Sigmoid colon (tissue), 7 donors: ENCODE results near the gene CPSF4L. TPM values are rescaled to one million over a fixed set of nuclear protein-coding genes. Genes with fewer than 3 reads are reported as not detected.

Experiments
- DNase-seq: peaks from one replicate; pipeline ENCODE4 v3.0.0-alpha.2; 2019
- H3K27ac ChIP-seq, 4 donors: fragments of 200-600 bp; sonication (generic); one replicate each; pipeline ENCODE4 v1.5.1; 2016 to 2019; ENCODE audit warnings: mild to moderate bottlenecking in 1 of 4
- H3K27me3 ChIP-seq, 3 donors: fragments of 200-600 bp; sonication (generic); one replicate each; pipeline ENCODE4 v1.5.1; 2019; ENCODE audit warnings: mild to moderate bottlenecking in 1 of 3
- H3K36me3 ChIP-seq, 4 donors: fragments of 200-600 bp; sonication (generic); one replicate each; pipeline ENCODE4 v1.5.1; 2016 to 2019
- H3K4me1 ChIP-seq, 4 donors: fragments of 200-600 bp; sonication (generic); one replicate each; pipeline ENCODE4 v1.5.1; 2017 to 2019
- H3K4me3 ChIP-seq, 4 donors: fragments of 200-600 bp; sonication (generic); one replicate each; pipeline ENCODE4 v1.5.1; 2017 to 2019; ENCODE audit warnings: mild to moderate bottlenecking in 2 of 4, moderate library complexity in 1 of 4
- H3K9me3 ChIP-seq, 4 donors: fragments of 200-600 bp in 3 of 4; sonication (generic) in 3 of 4; one replicate each; pipeline versions ENCODE4 v1.5.1 to v1.6.1; 2013 to 2019
- CTCF ChIP-seq, 4 experiments: fragments of 450-650 bp in 3 of 4; fragments of 200-600 bp in 1 of 4; IDR thresholded peaks; one replicate each; pipeline ENCODE4 v1.5.1; 2016 to 2019; ENCODE audit warnings: antibody characterized with exemption in 4 of 4, mild to moderate bottlenecking in 3 of 4, moderate library complexity in 2 of 4
- EP300 ChIP-seq, 4 donors: sonication (generic); formaldehyde crosslinking; IDR thresholded peaks; one replicate each; pipeline ENCODE4 v1.6.1; 2017; ENCODE audit warnings: antibody characterized with exemption in 4 of 4
- POLR2A ChIP-seq, 2 donors: fragments of 450-650 bp; IDR thresholded peaks; one replicate each; pipeline ENCODE4 v1.6.1; 2016; ENCODE audit warnings: antibody characterized with exemption in 2 of 2, mild to moderate bottlenecking in 2 of 2, moderate library complexity in 2 of 2
- POLR2AphosphoS5 ChIP-seq, 4 donors: sonication (generic); formaldehyde crosslinking; IDR thresholded peaks; one replicate each; pipeline ENCODE4 v1.6.1; 2017; ENCODE audit warnings: antibody characterized with exemption in 4 of 4
- WGBS, 2 donors: extraction: QIAGEN DNeasy Blood & Tissue Kit; methylation state at CpG; one replicate each; pipeline ENCODE4 v1.1.7; 2013; 5-methylcytosine and 5-hydroxymethylcytosine counted together
- intact Hi-C: fragments of 100-400 bp; cut with DNase I; formaldehyde crosslinking; loops from one replicate; pipeline ENCODE4 v1.15.1; 2023
- polyA plus RNA-seq, 3 donors: library from polyadenylated mRNA; stranded (reverse); fragments of 200-250 nt; gene quantifications; one replicate each; pipeline ENCODE4 v1.2.3, GENCODE V29; 2013
- total RNA-seq, 4 donors: library from RNA; depleted of rRNA; stranded (reverse); fragments of >200 nt; gene quantifications; one replicate each; pipeline ENCODE4 v1.1.0, GENCODE V29; 2016
- donor health status: healthy with polysubstance abuse.
- donor health status: Bipolar disorder and iron deficiency.
- donor health status: healthy.

Gene CPSF4L
- total and polyA plus RNA-seq, 7 donors = not detected

DNA sequence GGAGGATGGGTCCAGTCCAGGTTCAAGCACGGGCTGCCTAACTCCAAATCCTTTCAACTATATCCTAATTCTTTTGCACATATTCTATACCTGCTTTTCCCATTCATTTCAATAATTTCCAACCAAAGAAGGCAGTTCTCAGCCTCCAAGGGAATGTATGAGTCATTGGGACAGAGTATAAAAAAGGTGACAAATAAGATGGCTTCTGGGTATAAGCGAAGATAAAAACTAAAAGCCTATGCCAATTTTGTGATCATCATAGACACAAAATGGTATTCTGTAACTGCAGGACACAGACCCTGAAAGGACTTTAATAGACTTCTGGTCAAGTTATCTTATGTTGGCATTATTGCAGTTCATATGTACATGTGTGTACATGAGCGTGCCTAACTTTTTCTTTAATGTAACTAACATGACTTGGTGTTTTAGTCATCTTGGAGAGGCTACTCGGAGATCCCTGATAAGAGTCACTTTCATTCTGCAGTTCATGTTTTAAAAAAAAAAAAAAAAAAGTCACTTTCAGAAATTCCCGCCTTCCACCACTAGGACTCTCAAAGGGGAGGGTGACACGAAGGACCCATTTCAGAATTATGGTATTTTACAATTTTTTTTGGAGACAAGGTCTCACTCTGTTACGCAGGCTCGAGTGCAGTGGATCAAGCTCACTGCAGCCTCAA is 51.5 kb downstream of the CPSF4L start:
- TF ChIP-seq POLR2AphosphoS5 (IDR thresholded peaks at IDR 0.05) (no peak), CTCF (IDR thresholded peaks at IDR 0.05) (peak in 1 of 4 experiments; percentile 12)
- Histone ChIP-seq H3K4me3 (no peak overlapping the region), H3K27me3 (no peaks in the 10 kb centered on the region), H3K4me1 (peaks cover 0 to 11% (median 0%) of the 10 kb centered on the region in 4 donors), H3K27ac (no peak overlapping the region), H3K36me3 (peaks cover 9 to 52% (median 33%) of the 10 kb centered on the region in 4 donors), H3K9me3 (no peaks in the 10 kb centered on the region)
- no peak for DNase-seq
- WGBS, 2 donors = 79 to 84% methylated on average over 8 of the region's 8 CpGs
- intact Hi-C loops = no loop called here

DNA sequence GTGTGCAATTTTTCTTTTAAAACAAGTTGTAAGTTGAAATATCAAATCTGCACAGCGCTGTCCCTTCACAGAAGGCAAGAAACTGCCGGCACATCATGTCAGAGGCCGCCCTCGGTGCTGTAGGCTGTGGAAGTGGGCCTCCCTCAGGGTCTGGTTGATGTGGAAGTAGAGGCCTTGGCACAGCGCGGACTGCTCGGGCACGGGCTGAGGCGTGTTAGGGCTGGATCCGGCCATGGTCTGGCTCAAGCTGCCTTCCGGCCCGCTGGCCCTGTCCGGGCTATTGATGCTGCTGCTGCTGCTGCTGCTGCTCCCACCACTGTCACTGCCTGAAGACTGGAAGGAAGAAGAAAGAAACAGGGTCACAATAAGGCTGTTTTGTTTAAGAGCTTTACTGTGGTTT is 52.2 kb downstream of the CPSF4L start:
- H3K4me1 ChIP-seq = peaks cover 0 to 11% (median 0%) of the 10 kb centered on the region in 4 donors
- intact Hi-C loops = no loop called here
- no peak overlapping the region for H3K4me3 ChIP-seq
- H3K36me3 ChIP-seq = peaks cover 9 to 58% (median 36%) of the 10 kb centered on the region in 4 donors
- 96% methylated on average over 13 of the region's 13 CpGs for WGBS, 2 donors
- no peak overlapping the region for H3K27ac ChIP-seq
- no peak for DNase-seq
- TF ChIP-seq EP300 (IDR thresholded peaks at IDR 0.05) (no peak), CTCF (IDR thresholded peaks at IDR 0.05) (no peak), POLR2AphosphoS5 (IDR thresholded peaks at IDR 0.05) (no peak), POLR2A (IDR thresholded peaks at IDR 0.05) (no peak)
- no peaks in the 10 kb centered on the region for H3K9me3 ChIP-seq
- H3K27me3 ChIP-seq = no peaks in the 10 kb centered on the region

DNA sequence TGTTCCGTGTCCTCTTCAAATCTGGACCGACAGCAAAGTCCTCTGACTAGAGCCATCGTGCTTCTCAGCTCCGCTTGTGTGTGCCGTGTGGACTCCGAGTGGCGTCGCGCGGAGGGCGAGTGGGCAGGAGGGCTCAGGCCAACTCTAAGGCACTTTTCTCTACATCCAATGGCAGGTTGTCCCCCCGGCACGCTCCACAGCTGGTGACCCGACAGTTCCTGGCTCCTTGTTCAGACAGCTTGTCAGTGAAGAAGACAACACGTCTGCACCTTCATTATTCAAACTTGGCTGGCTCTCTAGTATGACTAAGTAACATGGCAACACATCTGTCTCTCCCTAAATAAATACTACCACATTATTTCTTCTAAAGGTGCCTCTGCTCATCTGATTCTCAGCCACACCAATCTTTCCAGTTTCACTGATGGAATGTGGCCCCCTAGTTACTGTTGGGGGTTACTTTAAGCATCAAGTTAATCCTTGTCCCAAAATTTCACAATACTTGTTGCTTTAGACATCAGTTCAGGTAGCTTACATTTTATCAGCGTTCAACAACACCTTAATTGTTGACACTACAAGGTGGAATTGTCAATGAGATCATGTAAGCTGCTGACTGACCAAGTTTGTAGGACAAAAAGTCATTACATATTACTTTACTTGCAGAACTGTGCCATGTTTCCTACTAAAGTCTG is 53.4 kb downstream of the CPSF4L start:
- intact Hi-C loops = no loop called here
- Histone ChIP-seq H3K4me3 (no peak overlapping the region), H3K27ac (no peak overlapping the region), H3K27me3 (no peaks in the 10 kb centered on the region), H3K36me3 (peaks cover 9 to 70% (median 44%) of the 10 kb centered on the region in 4 donors), H3K9me3 (no peaks in the 10 kb centered on the region), H3K4me1 (peaks cover 0 to 11% (median 0%) of the 10 kb centered on the region in 4 donors)
- DNase-seq = no peak
- TF ChIP-seq EP300 (IDR thresholded peaks at IDR 0.05) (no peak), CTCF (IDR thresholded peaks at IDR 0.05) (no peak), POLR2A (IDR thresholded peaks at IDR 0.05) (no peak), POLR2AphosphoS5 (IDR thresholded peaks at IDR 0.05) (no peak)
- 92 to 94% methylated on average over 16 of the region's 16 CpGs for WGBS, 2 donors

DNA sequence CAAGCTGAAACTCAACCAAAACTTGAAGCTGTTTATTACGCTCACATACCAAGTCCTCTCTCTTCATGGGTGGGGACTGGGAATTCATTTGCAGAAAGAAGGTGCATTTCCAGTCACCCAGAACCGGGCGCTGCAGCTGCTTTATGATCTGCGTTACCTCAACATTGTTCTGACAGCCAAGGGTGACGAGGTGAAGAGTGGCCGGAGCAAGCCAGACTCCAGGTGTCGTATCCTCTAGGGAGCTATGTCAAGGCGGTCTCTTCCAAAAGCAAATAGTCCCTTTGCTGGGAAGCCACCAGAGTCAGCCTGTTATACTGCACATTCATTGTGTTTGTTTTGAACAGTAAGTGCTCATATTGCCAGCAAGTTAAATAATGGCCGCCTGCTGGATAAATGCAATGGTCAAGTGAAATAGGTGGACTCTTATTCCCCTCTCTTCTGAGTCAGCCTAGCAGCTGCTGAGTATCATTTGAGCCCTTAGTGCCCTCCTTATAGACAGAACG is 56.2 kb downstream of the CPSF4L start:
- WGBS, 2 donors = 74 to 84% methylated on average over 10 of the region's 10 CpGs
- TF ChIP-seq POLR2AphosphoS5 (IDR thresholded peaks at IDR 0.05) (no peak), CTCF (IDR thresholded peaks at IDR 0.05) (no peak), POLR2A (IDR thresholded peaks at IDR 0.05) (no peak), EP300 (IDR thresholded peaks at IDR 0.05) (no peak)
- Histone ChIP-seq H3K9me3 (no peaks in the 10 kb centered on the region), H3K4me1 (peaks cover 0 to 11% (median 0%) of the 10 kb centered on the region in 4 donors), H3K27me3 (no peaks in the 10 kb centered on the region), H3K4me3 (no peak overlapping the region), H3K27ac (no peak overlapping the region), H3K36me3 (peaks cover 9 to 98% (median 65%) of the 10 kb centered on the region in 4 donors)
- intact Hi-C loops = no loop called here
- no peak for DNase-seq
